H1 (cell line): ENCODE measurements around the gene PSMB9. TPM values are rescaled to one million over a fixed set of nuclear protein-coding genes. Genes with fewer than 3 reads are reported as not detected.

Source experiments
- ASH2L ChIP-seq: fragments of 200-600, 300-600 bp; sonication (generic); IDR thresholded peaks from one replicate; pipeline ENCODE4 v1.7.1; 2017; ENCODE audit warnings: low read length
- ATF2 ChIP-seq: IDR thresholded peaks from 2 replicates; pipeline ENCODE4 v1.6.1; 2012; ENCODE audit warnings: low read length, inconsistent platforms
- BACH1 ChIP-seq: IDR thresholded peaks from 2 replicates; pipeline ENCODE4 v1.6.1; 2012; ENCODE audit warnings: low read length, improper control_type of control experiment
- CBX8 ChIP-seq: fragments of 300-800, 300-1000 bp; sonication (generic); IDR thresholded peaks from 2 replicates; pipeline ENCODE4 v1.7.1; 2016; ENCODE audit warnings: low read depth, low read length, borderline replicate concordance
- CHD2 ChIP-seq: IDR thresholded peaks from 2 replicates; pipeline ENCODE4 v1.6.1; 2012; ENCODE audit warnings: low read length, improper control_type of control experiment
- EGR1 ChIP-seq: IDR thresholded peaks from 2 replicates; pipeline ENCODE4 v1.6.1; 2011; ENCODE audit warnings: low read depth, low read length, borderline replicate concordance
- GTF2F1 ChIP-seq: IDR thresholded peaks from 2 replicates; pipeline ENCODE4 v1.6.1; 2012; ENCODE audit warnings: low read depth, low read length, improper control_type of control experiment, borderline replicate concordance
- HDAC6 ChIP-seq: IDR thresholded peaks from one replicate; pipeline ENCODE4 v1.7.1; 2012; ENCODE audit warnings: low read depth, mild to moderate bottlenecking, inconsistent platforms, low read length, moderate library complexity
- KDM1A ChIP-seq: fragments of 200-600, 300-600 bp; sonication (generic); IDR thresholded peaks from 2 replicates; pipeline ENCODE4 v1.7.1; 2016; ENCODE audit warnings: mild to moderate bottlenecking, low read length, borderline replicate concordance
- PHF8 ChIP-seq: fragments of 200-600 bp; sonication (generic); conservative IDR thresholded peaks from 2 replicates; pipeline ENCODE4 v1.7.1; 2012; ENCODE audit warnings: low read depth, mild to moderate bottlenecking, inconsistent platforms, low read length, moderate library complexity
- POLR2A ChIP-seq, 2 experiments: IDR thresholded peaks; 1 replicate in 1 of 2; 2 replicates in 1 of 2; pipeline ENCODE4 v1.6.1; 2011; ENCODE audit warnings: low read depth in 2 of 2, low read length in 2 of 2, mild to moderate bottlenecking in 2 of 2; ENCODE audit errors: control extremely low read depth in 1 of 2
- RAD21 ChIP-seq, 2 experiments: IDR thresholded peaks in 1 of 2; conservative IDR thresholded peaks in 1 of 2; 2 replicates each; pipeline ENCODE4 v1.6.1; 2011; ENCODE audit warnings: low read depth in 2 of 2, low read length in 2 of 2, improper control_type of control experiment in 1 of 2, inconsistent platforms in 1 of 2, mild to moderate bottlenecking in 1 of 2, moderate library complexity in 1 of 2
- RFX5 ChIP-seq: IDR thresholded peaks from 2 replicates; pipeline ENCODE4 v1.6.1; 2011; ENCODE audit warnings: low read depth, low read length, improper control_type of control experiment, borderline replicate concordance
- RNF2 ChIP-seq: fragments of 200-900, 300-1000 bp; sonication (generic); IDR thresholded peaks from 2 replicates; pipeline ENCODE4 v1.7.1; 2016; ENCODE audit warnings: borderline replicate concordance, low read depth, mild to moderate bottlenecking, antibody characterized with exemption, low read length; ENCODE audit not compliant: poor library complexity, severe bottlenecking; ENCODE audit errors: missing control alignments
- SAP30 ChIP-seq: fragments of 300-600 bp; sonication (generic); IDR thresholded peaks from 2 replicates; pipeline ENCODE4 v1.7.1; 2012; ENCODE audit warnings: low read length, moderate library complexity, mild to moderate bottlenecking, inconsistent platforms; ENCODE audit not compliant: insufficient read depth, insufficient replicate concordance
- SIN3A ChIP-seq, 2 experiments: IDR thresholded peaks in 1 of 2; conservative IDR thresholded peaks in 1 of 2; 2 replicates each; pipeline ENCODE4 v1.6.1; 2011 to 2012; ENCODE audit warnings: low read length in 2 of 2, improper control_type of control experiment in 1 of 2, low read depth in 1 of 2, mild to moderate bottlenecking in 1 of 2
- SP4 ChIP-seq: IDR thresholded peaks from 2 replicates; pipeline ENCODE4 v1.6.1; 2012; ENCODE audit warnings: low read length, inconsistent platforms
- USF2 ChIP-seq: IDR thresholded peaks from 2 replicates; pipeline ENCODE4 v1.6.1; 2011; ENCODE audit warnings: low read length, improper control_type of control experiment
- YY1 ChIP-seq: IDR thresholded peaks from 2 replicates; pipeline ENCODE4 v1.6.1; 2011; ENCODE audit warnings: low read depth, mild to moderate bottlenecking, low read length
- ZNF274 ChIP-seq: IDR thresholded peaks from 2 replicates; pipeline ENCODE4 v1.7.0; 2012; ENCODE audit warnings: low read length, borderline replicate concordance; ENCODE audit errors: extremely low read depth
- polyA plus RNA-seq, 7 experiments: library from polyadenylated mRNA; depleted of rRNA in 3 of 7; stranded (reverse) in 5 of 7; unstranded in 2 of 7; fragments of >200 nt in 5 of 7; fragments of 200-250 nt in 2 of 7; gene quantifications; 1 replicate in 5 of 7; 2 replicates in 1 of 7; 4 replicates in 1 of 7; pipeline versions ENCODE4 v1.2.1 to v1.2.3, GENCODE V29; 2011 to 2013; ENCODE audit warnings: missing spikeins in 2 of 7, mixed read lengths in 2 of 7
- total RNA-seq: library from RNA; stranded (reverse); fragmentation: NEBNext Ultra II Directional; extraction: Animal tissue kit (Norgen Biotek cat#: 25700); gene quantifications from 2 replicates; pipeline ENCODE4 v1.2.1, GENCODE V29; 2021

PSMB9 gene
- total and polyA plus RNA-seq, 2 of the 8 experiments (the other 6 are each of a cell fraction or from before 2014, with no cell fraction given): 4.5 to 22.8 TPM

GRCh38 chr6:32853541-32854375 lies at the start of gene PSMB9, which contains the start of gene TAP1 (continued):
- no peak; the same call in 1 of the 2 replicates for TF ChIP-seq ATF2
- TF ChIP-seq USF2: no peak
- TF ChIP-seq ZNF274: no peak
- peak; percentile 56 to 69 for TF ChIP-seq RAD21 (IDR thresholded peaks at IDR 0.05 in 1 of 2, conservative IDR thresholded peaks at IDR 0.05 in 1 of 2; ENCODE audit: low read depth in 2 of 2, low read length in 2 of 2)
- TF ChIP-seq RFX5: peak; percentile 98
- peak; percentile 82; the same call in 1 of the 2 replicates for TF ChIP-seq SP4
- TF ChIP-seq SIN3A (conservative IDR thresholded peaks at IDR 0.05 in 1 of 2, IDR thresholded peaks at IDR 0.05 in 1 of 2; ENCODE audit: low read depth in 1 of 2, low read length in 2 of 2): 0 out of 4 replicates have a peak, but pooled peaks have one; percentile 16 to 34
- no peak for TF ChIP-seq SAP30
- TF ChIP-seq YY1: peak; percentile 37; the same call in 1 of the 2 replicates
- no peak for TF ChIP-seq CBX8
- TF ChIP-seq CHD2: 0 out of 2 replicates have a peak, but pooled peaks have one; percentile 7
- TF ChIP-seq RNF2: no peak
- TF ChIP-seq BACH1: peak; percentile 21; the same call in 1 of the 2 replicates
- no peak for TF ChIP-seq HDAC6
- TF ChIP-seq KDM1A: peak; percentile 37; the same call in 1 of the 2 replicates
- no peak for TF ChIP-seq GTF2F1
- TF ChIP-seq PHF8: peak; percentile 52
- TF ChIP-seq EGR1: no peak
- TF ChIP-seq POLR2A (IDR thresholded peaks at IDR 0.05; ENCODE audit: control extremely low read depth in 1 of 2, low read depth in 2 of 2, low read length in 2 of 2): peak in 1 of 2 experiments; percentile 42; a peak in 2 of 3 replicates
- TF ChIP-seq ASH2L: peak; percentile 67
